HCEC 1CT (cell line): ENCODE results near the gene KLRB1.
A peak's percentile ranks its signal among the peaks of the same experiment; 100 is the strongest.

ENCODE experiments used
- DNase-seq: peaks from one replicate; pipeline ENCODE4 v3.0.0-alpha.2; 2017

KLRB1 gene

GRCh38 chr12:9607716-9608115, at the start of gene KLRB1:
KLRB1 (minus strand) TSS chr12:9607916; CDS start chr12:9607839, 77 bp downstream.
- no peak for DNase-seq

- DNase-seq: peak; percentile 73
These were observed 43.6 kb upstream of the KLRB1 start for GRCh38 chr12:9651265-9651729.

GRCh38 chr12:9650151-9650576, 42.4 kb upstream of the KLRB1 start:
- DNase-seq: peak; percentile 23

GRCh38 chr12:9649532-9649940, 41.8 kb upstream of the KLRB1 start:
- no peak for DNase-seq

- DNase-seq: peak; percentile 15
These were observed 41.2 kb upstream of the KLRB1 start for GRCh38 chr12:9648701-9649531.

GRCh38 chr12:9647825-9648700, 40.3 kb upstream of the KLRB1 start:
- DNase-seq: peak; percentile 76

- peak; percentile 43 for DNase-seq
These were observed 39.4 kb upstream of the KLRB1 start for GRCh38 chr12:9646794-9647781.

- peak; percentile 50 for DNase-seq
These were observed 37.4 kb upstream of the KLRB1 start for GRCh38 chr12:9644985-9645551.

GRCh38 chr12:9643266-9643660, 35.5 kb upstream of the KLRB1 start:
- DNase-seq: no peak

- no peak for DNase-seq
These were observed 35.0 kb upstream of the KLRB1 start for GRCh38 chr12:9642606-9643265.

- DNase-seq: no peak
These were observed 32.3 kb upstream of the KLRB1 start for GRCh38 chr12:9640024-9640423.

GRCh38 chr12:9636851-9637206, 29.1 kb upstream of the KLRB1 start:
- DNase-seq: no peak

- DNase-seq: no peak
These were observed 28.6 kb upstream of the KLRB1 start for GRCh38 chr12:9636150-9636850.

GRCh38 chr12:9634969-9635754, 27.4 kb upstream of the KLRB1 start:
- no peak for DNase-seq

GRCh38 chr12:9634177-9634803, 26.6 kb upstream of the KLRB1 start:
- peak; percentile 25 for DNase-seq

GRCh38 chr12:9632766-9633165, 25.1 kb upstream of the KLRB1 start:
- DNase-seq: no peak

GRCh38 chr12:9626821-9627220, 19.1 kb upstream of the KLRB1 start:
- no peak for DNase-seq

- no peak for DNase-seq
These were observed 18.6 kb upstream of the KLRB1 start for GRCh38 chr12:9626291-9626690.

GRCh38 chr12:9625019-9625418, 17.3 kb upstream of the KLRB1 start:
- no peak for DNase-seq
